IgD-negative memory B cell (primary cell): ENCODE measurements around the gene ANKFY1. TPM values are rescaled to one million over a fixed set of nuclear protein-coding genes. Genes with fewer than 3 reads are reported as not detected.
A peak's percentile ranks its signal among the peaks of the same experiment; 100 is the strongest.

Source experiments
- H3K27ac Mint-ChIP-seq, 3 donors: one replicate each; pipeline ENCODE4 v1.8.0; 2020 to 2022; ENCODE audit warnings: mild to moderate bottlenecking in 3 of 3, mixed read lengths in 3 of 3, moderate library complexity in 1 of 3
- H3K27me3 Mint-ChIP-seq: one replicate; pipeline ENCODE4 v1.8.0; 2021; ENCODE audit warnings: mixed read lengths
- H3K36me3 Mint-ChIP-seq: one replicate; pipeline ENCODE4 v1.8.0; 2020; ENCODE audit warnings: mild to moderate bottlenecking, mixed read lengths
- H3K4me1 Mint-ChIP-seq, 3 donors: one replicate each; pipeline ENCODE4 v1.8.0; 2020 to 2022; ENCODE audit warnings: mixed read lengths in 3 of 3, mild to moderate bottlenecking in 1 of 3
- H3K4me3 Mint-ChIP-seq, 4 donors: one replicate each; pipeline ENCODE4 v1.8.0; 2020 to 2022; ENCODE audit warnings: mild to moderate bottlenecking in 4 of 4, mixed read lengths in 4 of 4, moderate library complexity in 3 of 4
- H3K9me3 Mint-ChIP-seq, 3 donors: one replicate each; pipeline ENCODE4 v1.8.0; 2020 to 2021; ENCODE audit warnings: mixed read lengths in 3 of 3, mild to moderate bottlenecking in 1 of 3
- polyA plus RNA-seq: library from polyadenylated mRNA; unstranded; fragments of 300-500 nt; fragmentation: Illumina TruSeq; gene quantifications from one replicate; pipeline ENCODE4 v1.2.3, GENCODE V29; 2021

The ANKFY1 gene
- polyA plus RNA-seq, 1 donor from 2014 or later, result 9.4 TPM

DNA sequence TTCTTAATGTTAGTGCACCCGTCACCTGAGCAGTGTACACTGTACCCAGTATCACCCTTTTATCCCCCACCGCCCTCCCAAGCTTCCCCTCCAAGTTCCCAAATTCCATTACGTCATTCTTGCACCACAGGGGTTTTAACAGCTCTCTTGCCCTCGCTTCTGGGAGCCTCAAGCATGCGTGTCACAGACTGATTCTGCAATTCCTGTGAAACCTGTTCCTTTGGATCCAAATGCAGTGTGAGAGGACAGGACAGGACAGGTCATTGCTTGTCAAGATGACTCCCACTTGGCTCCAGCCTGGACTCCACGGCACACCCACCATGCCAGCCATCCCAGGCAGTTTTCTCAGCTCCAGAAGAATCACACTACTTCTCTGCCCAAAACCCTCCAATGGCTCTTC lies 76.7 kb downstream of the ANKFY1 start:
- Mint-ChIP-seq H3K4me3 (no peak overlapping the region), H3K27me3 (no peaks in the 10 kb centered on the region), H3K27ac (no peak overlapping the region), H3K9me3 (no peaks in the 10 kb centered on the region), H3K36me3 (peaks cover 5% of the 10 kb centered on the region), H3K4me1 (no peaks in the 10 kb centered on the region)

DNA sequence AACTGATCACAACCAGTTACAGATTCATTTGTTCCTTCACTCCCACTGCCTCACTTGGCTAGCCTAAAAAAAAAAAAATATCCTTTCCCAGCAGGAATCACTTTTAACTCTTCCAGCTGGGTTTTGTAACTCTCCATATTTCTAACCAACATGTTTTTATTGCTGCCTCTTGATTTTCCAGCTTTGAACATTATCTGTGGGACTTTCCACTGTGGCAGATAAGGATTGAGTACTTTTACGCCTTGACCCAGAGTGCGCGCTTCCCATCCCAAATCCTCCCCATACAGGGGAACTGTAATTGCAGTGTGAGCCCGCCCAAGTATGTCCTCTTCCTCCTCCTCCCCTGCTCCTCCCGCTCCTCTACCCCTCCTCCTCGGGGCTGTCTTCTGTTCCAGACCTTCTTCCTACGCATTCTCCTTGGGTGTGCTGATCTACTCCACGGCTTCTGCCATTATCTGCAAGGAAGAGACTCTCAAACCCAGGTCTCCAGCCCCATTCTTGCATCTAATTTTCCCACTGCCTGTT lies 77.4 kb downstream of the ANKFY1 start:
- H3K27me3 Mint-ChIP-seq, result no peaks in the 10 kb centered on the region
- no peak overlapping the region for H3K4me3 Mint-ChIP-seq
- H3K4me1 Mint-ChIP-seq, result no peaks in the 10 kb centered on the region
- peaks cover 5% of the 10 kb centered on the region for H3K36me3 Mint-ChIP-seq
- H3K9me3 Mint-ChIP-seq, result no peaks in the 10 kb centered on the region
- H3K27ac Mint-ChIP-seq, result no peak overlapping the region

GRCh38 chr17:4185656-4186055 lies 78.1 kb downstream of the ANKFY1 start:
- H3K36me3 Mint-ChIP-seq, result peaks cover 5% of the 10 kb centered on the region
- H3K27ac Mint-ChIP-seq, result no peak overlapping the region
- H3K9me3 Mint-ChIP-seq, result no peaks in the 10 kb centered on the region
- H3K4me1 Mint-ChIP-seq, result no peaks in the 10 kb centered on the region
- H3K27me3 Mint-ChIP-seq, result no peaks in the 10 kb centered on the region
- no peak overlapping the region for H3K4me3 Mint-ChIP-seq

- H3K9me3 Mint-ChIP-seq, result no peaks in the 10 kb centered on the region
- no peak overlapping the region for H3K27ac Mint-ChIP-seq
- H3K4me1 Mint-ChIP-seq, result no peaks in the 10 kb centered on the region
- peaks cover 5% of the 10 kb centered on the region for H3K36me3 Mint-ChIP-seq
- H3K27me3 Mint-ChIP-seq, result no peaks in the 10 kb centered on the region
- H3K4me3 Mint-ChIP-seq, result no peak overlapping the region
Measured at GRCh38 chr17:4184811-4185210, 79.0 kb downstream of the ANKFY1 start.

DNA sequence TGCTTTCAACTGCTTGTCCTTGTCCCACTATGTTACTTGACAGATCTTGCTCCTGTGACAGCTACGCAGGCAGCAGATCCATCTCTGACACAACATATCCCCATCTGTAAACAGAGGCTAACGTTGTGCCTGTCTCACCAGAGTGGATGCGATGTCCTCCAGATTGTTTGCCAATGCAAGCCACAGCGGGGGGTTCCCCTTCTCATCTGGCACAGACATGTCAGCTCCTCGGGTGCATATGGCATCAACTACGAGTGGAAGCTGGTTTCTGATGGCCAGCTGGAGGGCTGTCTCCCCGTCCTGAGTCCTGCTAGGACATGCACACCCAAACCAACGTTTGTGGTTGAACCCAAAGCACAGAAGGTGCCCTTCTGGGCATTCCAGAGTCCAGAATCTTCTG lies 81.7 kb downstream of the ANKFY1 start:
- no peaks in the 10 kb centered on the region for H3K27me3 Mint-ChIP-seq
- H3K9me3 Mint-ChIP-seq, result no peaks in the 10 kb centered on the region
- peaks cover 9% of the 10 kb centered on the region for H3K36me3 Mint-ChIP-seq
- no peaks in the 10 kb centered on the region for H3K4me1 Mint-ChIP-seq
- H3K27ac Mint-ChIP-seq, result no peak overlapping the region
- H3K4me3 Mint-ChIP-seq, result no peak overlapping the region

DNA sequence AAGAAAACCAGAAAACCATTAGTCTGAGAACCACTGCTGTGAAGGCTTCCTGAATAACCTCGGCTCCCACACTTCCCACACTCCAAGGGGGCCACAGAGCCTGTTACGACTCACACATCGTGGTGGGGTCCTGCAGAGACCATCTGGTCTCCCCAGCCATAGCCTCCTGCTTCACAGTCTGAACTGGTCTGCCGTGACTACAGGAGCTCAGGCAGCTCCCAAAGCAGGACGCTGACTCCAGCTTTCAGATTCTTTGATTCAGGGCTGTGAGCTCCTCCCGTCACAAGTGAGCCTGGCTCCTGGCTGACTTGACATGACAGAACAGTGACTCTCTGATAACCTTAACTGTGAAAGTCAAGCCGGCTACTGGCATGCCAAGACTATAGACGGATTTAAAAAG lies 83.0 kb downstream of the ANKFY1 start:
- Mint-ChIP-seq H3K36me3 (peaks cover 10% of the 10 kb centered on the region), H3K4me3 (no peak overlapping the region), H3K4me1 (no peaks in the 10 kb centered on the region), H3K9me3 (no peaks in the 10 kb centered on the region), H3K27me3 (no peaks in the 10 kb centered on the region), H3K27ac (no peak overlapping the region)

- H3K4me1 Mint-ChIP-seq, result no peaks in the 10 kb centered on the region
- H3K27ac Mint-ChIP-seq, result no peak overlapping the region
- peaks cover 9% of the 10 kb centered on the region for H3K36me3 Mint-ChIP-seq
- H3K27me3 Mint-ChIP-seq, result no peaks in the 10 kb centered on the region
- H3K9me3 Mint-ChIP-seq, result no peaks in the 10 kb centered on the region
- no peak overlapping the region for H3K4me3 Mint-ChIP-seq
Measured at GRCh38 chr17:4179071-4179470, 84.7 kb downstream of the ANKFY1 start.

DNA sequence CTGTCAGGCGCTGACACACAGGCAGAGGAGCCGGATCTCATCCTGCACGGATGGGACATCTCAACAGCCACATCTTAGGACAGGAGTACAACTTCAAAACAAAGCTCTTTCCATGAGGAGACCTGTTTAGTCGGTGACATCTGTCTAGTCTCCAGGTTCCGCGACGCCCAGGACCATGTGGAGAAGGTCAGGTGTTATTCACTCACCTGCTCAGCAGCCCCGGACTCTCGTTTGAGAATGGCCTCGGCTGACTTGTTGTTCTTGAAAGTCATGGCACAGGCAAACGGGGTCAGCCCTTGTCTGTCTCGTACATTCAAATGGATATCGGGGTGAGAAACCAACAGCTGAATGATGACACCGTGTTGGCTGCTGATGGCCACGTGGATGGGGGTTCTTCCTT lies 85.1 kb downstream of the ANKFY1 start:
- H3K4me3 Mint-ChIP-seq, result no peak overlapping the region
- peaks cover 9% of the 10 kb centered on the region for H3K36me3 Mint-ChIP-seq
- H3K27ac Mint-ChIP-seq, result no peak overlapping the region
- H3K4me1 Mint-ChIP-seq, result no peaks in the 10 kb centered on the region
- H3K9me3 Mint-ChIP-seq, result no peaks in the 10 kb centered on the region
- H3K27me3 Mint-ChIP-seq, result no peaks in the 10 kb centered on the region

DNA sequence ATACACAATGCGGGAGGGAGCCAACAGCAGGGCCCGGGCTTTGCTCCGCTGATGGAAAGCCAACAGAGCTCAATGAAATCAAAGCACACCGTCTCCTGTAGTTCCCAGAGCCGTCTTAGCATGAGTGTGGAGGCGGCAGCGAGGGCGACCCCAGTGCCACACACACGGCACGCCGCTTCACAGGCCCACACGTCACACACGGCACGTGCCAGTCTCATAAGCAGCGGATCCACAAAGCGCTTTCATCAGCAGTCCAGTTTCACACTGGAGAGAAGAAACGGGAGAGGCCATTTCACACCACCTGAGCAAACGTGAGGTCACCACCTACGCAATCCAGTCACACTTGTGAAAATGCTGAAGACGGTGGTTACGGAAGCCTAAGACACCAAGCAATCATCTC lies 86.0 kb downstream of the ANKFY1 start:
- Mint-ChIP-seq H3K27me3 (no peaks in the 10 kb centered on the region), H3K9me3 (no peaks in the 10 kb centered on the region), H3K36me3 (peaks cover 5% of the 10 kb centered on the region), H3K4me3 (no peak overlapping the region), H3K4me1 (no peaks in the 10 kb centered on the region), H3K27ac (no peak overlapping the region)

DNA sequence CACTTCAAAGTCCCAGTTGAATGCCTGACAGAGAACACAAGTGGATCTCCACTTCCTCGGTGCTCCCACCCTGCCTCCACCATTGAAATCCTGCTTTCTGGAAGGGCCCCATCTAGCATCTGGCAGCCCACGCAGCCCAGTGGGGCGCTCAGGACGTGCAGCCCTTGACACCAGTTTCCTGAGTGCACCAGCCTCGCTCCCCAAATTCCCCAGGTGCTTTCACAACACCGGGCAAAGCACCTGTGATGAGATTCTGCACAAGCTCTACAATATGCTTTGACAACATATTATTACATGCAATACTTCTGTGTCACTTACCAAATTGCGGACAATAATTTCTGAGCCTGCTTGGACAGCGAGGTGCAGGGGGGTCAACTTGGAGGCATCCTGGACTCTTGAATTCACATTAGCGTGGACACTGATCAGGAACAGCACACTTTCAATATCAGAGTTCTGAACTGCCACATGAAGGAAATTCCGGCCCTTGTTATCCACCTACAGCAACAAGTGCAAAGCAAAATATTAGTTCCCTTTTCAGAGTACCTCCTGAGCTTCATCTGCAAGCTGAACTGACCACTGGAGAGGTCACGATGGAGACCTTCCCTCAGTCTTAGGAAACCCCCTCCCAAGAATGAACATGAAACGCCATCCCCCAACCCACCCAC lies 86.8 kb downstream of the ANKFY1 start:
- Mint-ChIP-seq H3K9me3 (no peaks in the 10 kb centered on the region), H3K27me3 (no peaks in the 10 kb centered on the region), H3K4me3 (peak overlapping the region in 1 of 4 donors; percentile 12), H3K36me3 (peaks cover 5% of the 10 kb centered on the region), H3K4me1 (no peaks in the 10 kb centered on the region), H3K27ac (peak overlapping the region in 1 of 3 donors; percentile 69)

DNA sequence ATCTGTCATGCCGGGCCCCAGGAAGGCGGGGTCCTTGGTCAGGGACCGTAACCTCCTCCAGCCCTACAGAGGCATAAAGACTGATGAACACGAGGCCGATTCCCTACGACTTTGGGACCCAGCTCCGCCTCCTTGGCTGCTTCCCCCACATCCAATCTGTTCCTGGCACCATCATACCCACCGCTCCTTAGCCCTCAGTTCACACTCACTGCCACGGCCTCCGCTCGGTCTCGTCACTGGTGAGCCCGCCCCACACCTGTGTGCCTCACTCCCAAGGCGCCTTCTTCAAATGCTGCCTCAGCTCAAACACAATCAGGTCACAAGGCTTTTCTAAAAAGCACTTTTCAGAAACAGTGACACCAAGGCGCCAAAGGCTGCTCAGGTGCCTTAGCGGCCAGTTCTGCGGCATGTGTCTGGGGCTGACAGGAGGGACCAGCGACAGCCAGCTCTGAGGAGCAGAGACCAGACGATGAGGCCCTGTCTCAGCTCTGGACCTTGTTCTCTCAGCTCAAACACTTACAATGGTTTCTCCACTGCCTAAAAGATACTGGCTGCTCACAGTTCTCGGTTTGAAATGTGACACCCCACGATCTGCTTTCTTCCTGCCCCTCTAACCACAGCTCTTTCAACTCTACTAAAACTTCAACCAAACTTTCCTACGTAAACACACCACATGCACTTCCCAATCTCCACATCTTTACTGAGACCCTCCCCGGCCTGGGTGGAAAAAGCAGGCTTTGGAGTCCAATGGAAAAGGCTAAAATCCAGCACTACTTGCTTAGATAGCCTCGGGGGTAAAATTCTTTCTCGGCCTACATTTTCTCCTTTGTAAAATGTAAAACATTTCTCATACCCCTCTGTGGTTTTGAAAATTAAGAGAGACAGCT lies 87.6 kb downstream of the ANKFY1 start:
- Mint-ChIP-seq H3K4me1 (no peaks in the 10 kb centered on the region), H3K4me3 (peak overlapping the region in 1 of 4 donors; percentile 17), H3K27me3 (no peaks in the 10 kb centered on the region), H3K27ac (peak overlapping the region in 1 of 3 donors; percentile 69), H3K9me3 (no peaks in the 10 kb centered on the region), H3K36me3 (peaks cover 5% of the 10 kb centered on the region)

DNA sequence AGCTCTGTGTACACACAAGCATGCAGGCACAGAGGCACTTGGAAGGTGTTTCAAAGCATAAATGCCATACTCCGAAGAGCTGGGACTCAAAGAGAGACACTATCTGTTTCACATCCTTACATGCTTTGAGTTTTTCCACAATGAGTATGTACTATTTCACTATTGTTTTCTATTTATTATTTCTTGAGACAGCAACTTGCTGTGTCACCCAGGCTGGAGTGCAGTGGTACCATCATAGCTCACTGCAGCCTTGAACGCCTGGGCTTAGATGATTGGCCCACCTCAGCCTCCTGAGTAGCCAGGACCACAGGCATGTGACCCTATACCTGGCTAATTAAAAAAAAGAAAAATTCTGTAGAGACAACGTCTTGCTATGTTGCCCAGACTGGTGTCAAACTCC lies 89.2 kb downstream of the ANKFY1 start:
- Mint-ChIP-seq H3K27me3 (no peaks in the 10 kb centered on the region), H3K27ac (no peak overlapping the region), H3K4me1 (no peaks in the 10 kb centered on the region), H3K4me3 (no peak overlapping the region), H3K36me3 (peaks cover 5% of the 10 kb centered on the region), H3K9me3 (no peaks in the 10 kb centered on the region)

DNA sequence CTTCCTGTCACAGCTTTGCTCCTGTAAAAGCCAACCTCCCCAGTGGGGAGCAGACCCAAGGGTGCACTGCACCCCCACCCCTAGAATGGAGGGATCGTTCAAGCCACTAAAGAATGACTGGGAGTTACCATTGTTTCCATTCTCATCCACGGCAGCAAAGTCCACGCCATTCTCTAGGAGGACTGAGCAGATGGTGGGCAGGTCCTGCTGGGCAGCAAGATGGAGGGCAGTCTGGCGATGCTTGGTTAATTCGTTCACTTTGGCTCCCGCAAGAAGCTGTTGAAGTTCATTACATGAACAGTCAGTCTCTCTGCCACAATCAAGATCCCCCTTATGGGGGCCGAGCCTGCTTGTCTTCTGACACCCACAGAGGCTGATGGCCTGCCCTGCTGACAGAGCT lies 90.0 kb downstream of the ANKFY1 start:
- Mint-ChIP-seq H3K4me1 (no peaks in the 10 kb centered on the region), H3K36me3 (peaks cover 2% of the 10 kb centered on the region), H3K4me3 (peak overlapping the region in 1 of 4 donors; percentile 12), H3K27ac (no peak overlapping the region), H3K9me3 (no peaks in the 10 kb centered on the region), H3K27me3 (no peaks in the 10 kb centered on the region)

DNA sequence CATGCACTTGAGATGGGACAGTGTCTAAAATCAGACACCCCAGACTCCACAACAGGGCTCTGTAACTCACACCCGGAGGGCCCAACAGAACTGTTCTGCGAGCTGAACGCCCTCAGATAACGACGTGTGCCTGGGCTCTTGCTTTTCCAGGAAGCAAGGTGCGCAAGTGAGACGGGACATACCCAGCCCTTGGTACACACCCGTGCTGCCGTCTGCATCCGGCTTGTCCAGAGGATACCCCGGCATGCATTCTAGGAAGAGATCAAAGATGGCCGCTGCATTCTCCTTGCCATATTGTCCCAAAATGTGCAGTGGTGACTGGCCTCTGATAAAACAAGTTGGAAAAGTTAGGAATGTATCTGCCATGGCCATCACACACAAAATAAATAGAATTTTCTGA lies 91.4 kb downstream of the ANKFY1 start:
- Mint-ChIP-seq H3K4me3 (no peak overlapping the region), H3K27ac (no peak overlapping the region), H3K27me3 (no peaks in the 10 kb centered on the region), H3K36me3 (peaks cover 2% of the 10 kb centered on the region), H3K9me3 (no peaks in the 10 kb centered on the region), H3K4me1 (no peaks in the 10 kb centered on the region)

GRCh38 chr17:4170639-4171280 lies 93.0 kb downstream of the ANKFY1 start:
- Mint-ChIP-seq H3K27me3 (no peaks in the 10 kb centered on the region), H3K36me3 (no peaks in the 10 kb centered on the region), H3K4me3 (no peak overlapping the region), H3K9me3 (no peaks in the 10 kb centered on the region), H3K4me1 (no peaks in the 10 kb centered on the region), H3K27ac (no peak overlapping the region)
